Measurements from ENCODE around the gene CFHR3.
"Not testable (repeated sequence)": the region's sequence is repeated elsewhere in the genome, so short reads cannot be mapped to it uniquely, and the experiment has no call there.

The CFHR3 gene

DNA sequence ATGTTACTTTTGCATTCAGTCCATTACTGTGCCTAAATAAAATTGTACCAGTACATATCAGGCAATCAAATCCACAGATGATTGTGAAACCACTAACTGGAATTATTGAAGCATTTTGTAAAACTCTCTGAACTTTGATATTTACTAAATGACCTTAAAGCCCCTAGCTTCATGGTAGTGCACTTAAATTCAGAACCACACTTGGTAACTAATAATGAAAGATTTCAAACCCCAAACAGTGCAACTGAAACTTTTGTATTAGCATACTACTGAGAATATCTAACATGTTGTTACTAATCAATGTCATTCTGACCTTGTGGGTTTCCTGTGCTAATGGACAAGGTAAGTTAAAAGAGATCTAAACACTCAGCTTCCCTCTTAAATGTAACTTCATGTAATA lies at the start of gene CFHR3:
CFHR3 (plus strand) TSS at position 238 of the 400 bp plus-strand sequence; CDS start at position 285, 47 bp downstream.
- no peak for DNase-seq (ENCODE audit: low read depth in 2 of 2)

DNA sequence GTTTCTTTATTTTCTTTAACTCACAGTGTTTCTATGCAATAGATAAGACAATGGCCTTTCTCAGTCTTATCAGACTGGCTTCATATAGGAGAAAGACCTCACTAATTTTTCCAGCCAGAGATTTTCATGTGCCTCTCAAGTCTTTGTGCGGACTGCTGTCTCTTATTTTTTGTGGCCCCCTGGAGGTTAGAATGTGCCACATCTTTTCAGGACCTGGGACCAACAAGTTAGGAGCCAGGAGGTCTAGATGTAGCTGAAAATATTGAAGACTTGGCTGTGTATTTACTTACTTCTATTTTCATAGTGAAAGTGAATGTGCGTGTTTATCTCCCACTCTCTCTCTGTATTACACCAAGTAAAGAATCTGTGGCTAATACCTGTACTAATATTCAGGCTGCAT lies 42.1 kb upstream of the CFHR3 start:
- DNase-seq (ENCODE audit: low read depth in 2 of 2): no peak

DNA sequence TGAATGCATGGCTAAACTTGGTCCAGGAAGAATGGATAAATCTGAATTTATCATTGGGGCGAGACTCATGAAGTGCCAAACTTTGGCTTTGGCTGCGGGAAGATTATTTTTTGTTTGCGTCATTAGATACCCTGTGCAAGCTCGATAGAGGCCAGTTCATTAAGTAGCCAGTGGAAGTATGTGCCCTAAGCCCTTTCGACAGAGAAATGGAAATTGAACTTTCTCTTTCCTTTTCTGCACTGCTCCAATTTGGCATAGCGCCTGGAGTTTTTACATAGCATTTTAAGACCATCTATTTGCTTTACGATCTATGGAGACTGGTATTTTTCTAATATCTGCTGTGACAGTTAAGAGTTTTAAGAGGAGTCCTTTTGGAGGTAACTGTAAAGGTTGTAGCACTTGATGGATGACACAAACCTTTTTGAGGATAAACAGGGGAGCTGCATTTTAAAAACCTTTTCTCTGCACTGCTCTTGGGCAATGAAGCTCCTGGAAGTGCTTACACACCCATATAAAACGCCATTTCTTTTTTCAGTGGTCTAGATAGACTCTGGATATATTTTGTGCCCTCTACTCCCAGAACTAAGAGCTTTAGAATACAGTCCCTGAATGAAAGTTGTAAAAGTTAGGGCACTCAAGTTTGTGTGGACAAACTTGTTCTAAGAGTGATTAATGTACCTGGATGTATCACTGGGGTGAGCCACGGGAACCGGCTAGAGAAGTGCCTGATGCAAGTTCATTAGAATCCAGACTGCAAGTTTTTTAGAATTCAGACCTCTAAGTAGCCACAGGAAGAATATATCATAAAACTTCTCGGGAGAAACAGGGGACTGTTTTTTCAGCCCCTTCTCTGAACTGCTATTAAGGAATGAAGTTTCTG lies 41.3 kb upstream of the CFHR3 start:
- no peak for DNase-seq (ENCODE audit: low read depth in 2 of 2)

DNA sequence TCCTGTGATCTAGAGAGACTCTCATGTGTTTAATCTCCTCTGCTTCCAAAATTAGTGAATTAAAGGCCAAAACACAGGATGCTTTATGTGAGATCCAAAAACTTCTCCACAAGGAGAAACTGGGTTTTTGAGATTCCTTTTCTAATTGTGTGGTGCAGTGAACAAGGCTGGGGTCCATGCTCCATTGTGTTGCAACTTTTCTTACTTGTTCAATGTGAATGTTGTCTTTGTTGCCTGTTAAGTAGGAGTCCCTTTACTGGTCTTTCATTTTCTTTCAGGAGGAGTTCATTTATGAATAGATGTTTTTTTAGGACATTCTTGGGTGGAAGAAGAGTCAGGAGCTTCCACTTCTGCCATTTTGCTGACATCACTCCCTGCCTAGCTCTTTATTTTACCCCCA lies 40.6 kb upstream of the CFHR3 start:
- no peak for DNase-seq (ENCODE audit: low read depth in 2 of 2)

DNA sequence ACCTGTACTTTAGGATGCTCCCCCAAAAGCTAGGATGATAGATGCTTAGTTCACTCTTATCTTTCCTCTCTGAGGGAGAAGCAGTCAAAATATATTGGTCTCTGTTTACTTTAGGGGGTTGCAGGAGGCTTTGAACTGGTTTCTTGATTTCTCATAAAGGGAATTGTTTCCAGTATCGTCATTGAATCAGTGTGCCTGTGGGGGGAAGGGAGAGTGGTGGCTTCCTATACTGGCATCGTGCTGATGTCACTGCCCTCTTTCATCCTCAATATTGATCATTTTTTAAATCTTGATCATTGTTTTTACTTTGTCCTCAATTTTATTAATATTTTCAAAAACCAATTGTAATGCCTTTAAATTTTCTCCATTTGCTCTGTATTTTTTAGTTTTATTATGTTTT lies 40.2 kb upstream of the CFHR3 start:
- no peak for DNase-seq (ENCODE audit: low read depth in 2 of 2)

DNA sequence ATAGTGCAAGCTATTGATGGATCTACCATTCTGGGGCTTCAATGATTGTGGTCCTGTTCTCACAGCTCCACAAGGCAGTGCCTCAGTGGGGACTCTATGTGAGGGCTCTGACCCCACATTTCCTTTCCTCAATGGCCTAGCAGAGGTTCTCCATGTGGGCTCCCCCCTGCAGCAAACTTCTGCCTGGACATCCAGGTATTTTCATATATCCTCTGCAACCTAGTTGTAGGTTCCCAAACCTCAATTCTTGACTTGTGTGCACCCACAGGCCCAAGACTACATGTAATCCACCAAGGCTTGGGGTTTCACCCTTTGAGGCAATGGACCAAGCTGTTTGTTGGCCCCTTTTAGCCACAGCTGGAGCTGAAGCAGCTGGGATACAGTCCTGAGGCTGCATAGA lies 35.9 kb upstream of the CFHR3 start:
- DNase-seq (ENCODE audit: low read depth in 2 of 2): no peak

DNA sequence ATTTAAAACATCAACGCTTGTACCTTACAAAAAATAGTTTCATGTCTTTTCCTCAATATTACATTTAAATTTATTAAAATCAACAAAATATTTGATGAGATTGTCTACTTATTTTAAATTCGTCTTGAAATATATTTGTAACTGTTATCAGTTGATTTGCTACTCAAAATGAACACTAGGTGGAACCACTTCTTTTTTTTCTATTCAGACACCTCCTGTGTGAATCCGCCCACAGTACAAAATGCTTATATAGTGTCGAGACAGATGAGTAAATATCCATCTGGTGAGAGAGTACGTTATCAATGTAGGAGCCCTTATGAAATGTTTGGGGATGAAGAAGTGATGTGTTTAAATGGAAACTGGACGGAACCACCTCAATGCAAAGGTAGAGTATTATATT lies 31.4 kb upstream of the CFHR3 start:
- not testable (repeated sequence) for DNase-seq (ENCODE audit: low read depth in 2 of 2)

DNA sequence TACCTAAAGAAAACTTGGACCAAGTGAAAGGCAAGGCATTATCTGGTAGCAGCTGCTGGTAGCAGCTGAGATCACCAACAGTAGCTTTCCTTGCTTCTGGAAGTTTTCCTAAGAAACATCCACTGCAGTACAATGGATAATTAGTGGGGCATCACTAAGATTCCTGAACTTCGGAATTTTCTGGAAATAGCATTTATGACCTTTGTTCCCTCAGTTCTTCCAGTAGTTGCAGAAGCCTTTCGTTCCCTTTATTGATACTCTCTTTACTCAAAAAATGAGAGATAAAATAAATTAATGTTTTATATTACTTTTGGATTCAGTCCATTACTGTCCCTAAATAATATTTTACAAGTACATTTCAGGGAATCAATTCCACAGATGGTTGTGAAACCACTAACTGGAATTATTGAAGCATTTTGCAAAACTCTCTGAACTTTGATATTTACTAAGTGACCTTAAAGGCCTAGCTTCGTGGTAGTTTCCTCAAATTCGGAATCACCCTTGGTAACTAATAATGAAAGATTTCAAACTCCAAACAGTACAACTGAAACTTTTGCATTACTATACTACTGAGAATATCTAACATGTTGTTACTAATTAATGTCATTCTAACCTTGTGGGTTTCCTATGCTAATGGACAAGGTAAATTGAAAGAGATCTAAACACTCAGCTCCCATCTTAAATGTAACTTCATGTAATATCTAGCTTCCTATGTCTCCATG lies 9.5 kb upstream of the CFHR3 start:
- DNase-seq (ENCODE audit: low read depth in 2 of 2): not testable (repeated sequence)

DNA sequence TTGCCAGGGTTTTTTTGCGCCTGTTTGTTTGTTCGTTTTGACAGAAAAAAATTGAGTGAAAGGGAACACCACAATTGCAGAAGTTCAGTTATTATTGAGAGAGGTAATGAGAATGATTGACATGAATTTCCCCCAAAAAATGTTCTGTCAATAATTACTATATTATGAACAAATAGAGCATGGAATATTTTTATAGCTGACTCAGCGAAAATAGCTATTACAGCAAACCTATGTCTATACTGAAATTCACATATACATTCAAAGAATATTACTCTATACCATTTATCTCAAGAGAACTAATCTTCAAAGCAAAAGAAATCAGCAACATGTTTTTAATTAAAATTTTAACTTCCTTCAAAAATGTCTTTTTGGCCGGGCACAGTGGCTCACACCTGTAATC lies 4.8 kb upstream of the CFHR3 start:
- DNase-seq (ENCODE audit: low read depth in 2 of 2): not testable (repeated sequence)

DNA sequence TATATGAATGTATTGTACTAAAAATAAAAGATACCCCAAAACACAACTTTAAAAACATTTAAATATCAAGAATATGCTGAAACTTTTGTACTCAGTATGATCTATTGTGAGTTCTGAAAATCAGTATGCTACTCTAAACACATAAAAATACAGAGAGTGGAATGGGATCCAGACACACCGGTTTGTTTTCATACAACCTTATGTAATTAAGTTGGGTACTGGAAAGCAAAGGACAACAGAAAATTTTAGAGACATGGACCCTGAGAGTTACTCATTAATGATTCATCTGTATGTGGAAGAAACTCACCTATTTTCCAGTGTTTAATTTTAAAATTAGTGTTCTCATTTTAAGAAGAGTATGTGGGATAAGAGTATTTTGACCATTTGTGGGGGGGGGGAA lies 927 bp upstream of the CFHR3 start:
- no peak for DNase-seq (ENCODE audit: low read depth in 2 of 2)

DNA sequence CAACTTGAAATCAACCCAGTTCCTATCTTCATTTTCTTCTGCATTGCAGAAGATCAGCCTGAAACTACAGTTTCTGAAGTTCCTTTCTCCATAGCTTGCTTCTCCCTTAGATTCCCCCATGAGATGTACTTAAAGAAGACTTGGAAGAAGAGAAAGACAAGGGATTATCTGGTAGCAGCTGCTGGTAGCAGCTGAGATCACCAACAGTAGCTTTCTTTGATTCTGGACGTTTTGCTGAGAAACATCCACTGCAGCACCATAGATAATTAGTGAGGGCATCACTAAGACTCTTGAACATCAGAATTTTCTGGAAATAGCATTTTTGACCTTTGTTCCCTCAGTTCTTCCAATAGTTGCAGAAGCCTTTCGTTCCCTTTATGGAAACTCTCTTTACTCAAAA lies 465 bp upstream of the CFHR3 start:
- DNase-seq (ENCODE audit: low read depth in 2 of 2): no peak

DNA sequence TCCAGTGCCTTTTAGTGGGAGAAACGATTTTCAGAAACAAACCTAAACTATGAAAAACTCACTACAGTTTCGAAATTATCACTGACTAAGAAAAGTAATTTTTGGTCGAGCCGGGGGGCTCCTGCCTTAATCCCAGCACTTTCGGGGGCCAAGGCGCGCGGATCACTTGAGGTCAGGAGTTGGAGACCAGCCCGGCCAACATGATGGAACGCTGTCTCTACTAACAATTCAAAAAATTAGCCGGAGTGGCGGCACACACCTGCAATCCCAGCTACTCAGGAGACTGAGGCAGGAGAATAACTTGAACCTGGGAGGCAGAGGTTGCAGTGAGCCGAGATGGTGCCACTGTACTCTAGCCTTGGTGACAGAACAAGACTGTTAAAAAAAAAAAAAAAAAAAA lies 3.0 kb downstream of the CFHR3 start:
- DNase-seq (ENCODE audit: low read depth in 2 of 2): no peak

DNA sequence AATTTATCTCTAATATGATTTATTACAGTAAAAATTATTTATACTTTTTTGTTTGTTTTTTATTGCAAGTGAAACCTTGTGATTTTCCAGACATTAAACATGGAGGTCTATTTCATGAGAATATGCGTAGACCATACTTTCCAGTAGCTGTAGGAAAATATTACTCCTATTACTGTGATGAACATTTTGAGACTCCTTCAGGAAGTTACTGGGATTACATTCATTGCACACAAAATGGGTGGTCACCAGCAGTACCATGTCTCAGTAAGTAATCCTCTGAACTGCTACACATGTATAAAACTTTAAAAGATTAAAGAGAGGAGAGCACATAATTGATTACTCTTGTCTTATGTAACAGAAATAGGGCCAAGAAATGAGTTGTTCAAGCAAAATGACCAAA lies 4.5 kb downstream of the CFHR3 start:
- no peak for DNase-seq (ENCODE audit: low read depth in 2 of 2)

DNA sequence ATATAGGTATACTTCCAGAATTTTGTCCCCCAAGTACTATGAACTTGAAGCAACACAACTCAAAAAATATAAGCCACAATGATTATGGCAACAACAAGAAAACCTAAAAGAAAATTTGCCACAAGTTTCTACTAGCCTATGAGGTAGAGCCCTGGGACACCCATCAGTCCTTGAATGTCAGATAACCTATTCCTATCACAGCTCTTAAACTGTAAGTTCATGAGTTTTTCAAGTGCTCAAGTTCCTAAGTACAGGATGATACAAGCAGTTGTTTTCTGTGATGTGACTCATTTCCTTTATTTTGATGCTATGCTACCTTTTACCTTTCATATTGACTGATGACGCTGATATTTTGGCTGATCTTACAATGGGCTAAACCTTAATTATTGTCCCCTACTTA lies 16.6 kb downstream of the CFHR3 start:
- not testable (repeated sequence) for DNase-seq (ENCODE audit: low read depth in 2 of 2)

DNA sequence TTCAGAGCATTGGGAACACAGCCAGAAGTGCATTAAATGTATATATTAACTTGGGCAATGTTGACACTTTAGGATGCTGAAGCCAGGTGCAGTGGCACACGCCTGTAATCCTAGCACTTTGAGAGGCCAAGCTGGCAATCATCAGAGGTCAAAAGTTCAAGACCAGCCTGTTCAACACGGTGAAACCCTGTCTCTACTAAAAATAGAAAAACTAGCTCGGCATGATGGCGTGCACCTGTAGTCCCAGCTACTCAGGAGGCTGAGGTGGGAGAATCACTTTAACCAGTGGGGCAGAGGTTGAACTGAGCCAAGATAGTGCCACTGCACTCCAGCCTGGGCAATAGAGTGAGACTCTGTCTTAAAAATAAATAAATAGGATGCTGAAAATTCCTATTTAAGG lies 19.5 kb downstream of the CFHR3 start:
- not testable (repeated sequence) for DNase-seq (ENCODE audit: low read depth in 2 of 2)

DNA sequence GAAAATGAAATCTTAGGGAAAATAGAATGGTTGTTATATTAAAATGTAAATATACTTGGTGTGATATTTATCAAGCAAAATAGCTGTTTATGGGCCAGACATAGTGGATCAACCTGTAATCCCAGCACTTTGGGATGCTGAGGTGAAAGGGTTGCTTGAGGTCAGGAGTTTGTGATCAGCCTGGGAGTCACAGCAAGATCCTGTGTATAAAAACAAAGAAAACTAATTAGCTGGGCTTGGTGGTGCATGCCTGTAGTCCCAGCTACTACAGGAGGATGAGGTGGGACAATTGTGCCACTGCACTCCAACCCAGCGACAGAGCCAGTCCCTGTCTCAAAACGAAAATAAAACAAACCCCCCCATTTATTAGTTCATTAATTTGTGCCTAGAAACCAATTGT lies 23.3 kb downstream of the CFHR3 start:
- DNase-seq (ENCODE audit: low read depth in 2 of 2): no peak

DNA sequence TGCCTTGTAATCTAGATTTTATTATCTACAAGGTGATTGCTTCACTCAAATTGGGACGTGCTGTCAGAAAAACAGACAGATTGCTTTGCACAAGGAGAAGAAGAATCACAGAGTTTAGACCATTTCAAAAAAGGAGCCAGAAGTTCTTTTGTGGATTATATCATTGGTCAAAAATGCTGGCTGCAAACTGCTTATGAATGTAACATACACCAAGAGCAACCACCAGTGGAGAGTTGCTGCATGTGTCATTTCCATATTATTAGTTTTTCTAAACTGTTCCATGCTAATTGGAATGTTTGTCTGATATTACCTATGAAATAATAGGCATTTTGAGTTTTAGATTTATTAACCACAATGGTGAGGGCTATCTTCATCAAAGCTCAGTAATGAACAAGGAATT lies 27.3 kb downstream of the CFHR3 start:
- not testable (repeated sequence) for DNase-seq (ENCODE audit: low read depth in 2 of 2)

DNA sequence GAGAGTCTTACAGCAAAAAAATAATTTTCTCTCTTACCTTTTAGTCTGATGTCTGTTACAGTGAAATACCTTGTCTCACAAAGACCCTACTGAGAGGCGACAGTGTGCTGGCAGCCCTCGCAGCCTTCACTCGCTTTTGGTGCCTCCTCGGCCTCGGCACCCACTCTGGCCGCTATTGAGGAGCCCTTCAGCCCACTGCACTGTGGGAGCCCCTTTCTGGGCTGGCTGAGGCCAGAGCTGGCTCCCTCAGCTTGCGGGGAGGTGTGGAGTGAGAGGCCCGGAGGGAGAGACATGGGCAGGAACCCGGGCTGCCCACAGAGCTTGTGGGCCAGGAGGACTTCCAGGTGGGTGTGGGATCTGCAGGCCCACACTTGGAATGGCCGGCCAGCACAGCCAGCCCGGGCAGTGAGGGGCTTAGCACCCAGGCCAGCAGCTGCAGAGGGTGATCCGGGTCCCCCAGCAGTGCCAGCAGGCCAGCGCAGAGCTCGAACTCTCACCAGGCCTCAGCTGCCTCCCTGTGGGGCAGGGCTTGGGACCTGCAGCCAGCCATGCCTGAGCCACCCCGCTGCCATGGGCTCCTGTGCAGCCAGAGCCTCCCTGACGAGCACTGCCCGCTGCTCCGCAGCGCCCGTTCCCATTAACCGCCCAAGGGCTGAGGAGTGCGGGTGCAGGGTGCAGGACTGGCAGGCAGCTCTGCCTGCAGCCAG lies 34.0 kb downstream of the CFHR3 start:
- no peak for DNase-seq (ENCODE audit: low read depth in 2 of 2)

DNA sequence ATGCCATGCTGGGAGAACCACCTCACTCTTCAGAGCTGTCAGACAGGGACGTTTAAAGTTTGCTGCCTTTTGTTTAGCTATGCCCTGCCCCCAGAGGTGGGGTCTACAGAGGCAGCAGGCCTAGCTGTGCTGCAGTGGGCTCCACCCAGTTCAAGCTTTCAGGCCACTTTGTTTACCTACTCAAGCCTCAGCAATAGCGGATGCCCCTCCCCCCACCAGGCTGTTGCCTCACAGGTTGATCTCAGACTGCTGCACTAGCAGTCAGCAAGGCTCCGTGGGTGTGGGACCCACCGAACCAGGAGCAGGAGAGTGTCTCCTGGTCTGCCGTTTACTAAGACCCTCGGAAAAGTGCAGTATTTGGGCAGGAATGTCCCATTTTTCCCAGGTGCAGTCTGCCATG lies 42.8 kb downstream of the CFHR3 start:
- not testable (repeated sequence) for DNase-seq (ENCODE audit: low read depth in 2 of 2)

DNA sequence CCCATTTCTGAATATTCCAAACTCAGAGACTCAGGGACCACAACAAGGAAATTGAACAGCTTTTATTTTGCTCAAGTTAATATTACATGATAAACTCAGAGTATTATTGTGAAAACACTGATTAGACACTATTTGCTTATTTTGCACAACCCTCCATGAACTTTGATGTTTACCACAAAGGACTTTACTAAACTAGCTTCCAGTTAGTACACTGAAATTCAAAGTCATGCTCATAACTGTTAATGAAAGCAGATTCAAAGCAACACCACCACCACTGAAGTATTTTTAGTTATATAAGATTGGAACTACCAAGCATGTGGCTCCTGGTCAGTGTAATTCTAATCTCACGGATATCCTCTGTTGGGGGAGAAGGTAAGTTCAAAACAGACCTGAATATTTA lies 44.9 kb downstream of the CFHR3 start, which contains the start of gene CFHR1:
CFHR1 (plus strand) TSS at position 201 of the 400 bp plus-strand sequence; CDS start at position 315, 114 bp downstream.
- not testable (repeated sequence) for DNase-seq (ENCODE audit: low read depth in 2 of 2)

DNA sequence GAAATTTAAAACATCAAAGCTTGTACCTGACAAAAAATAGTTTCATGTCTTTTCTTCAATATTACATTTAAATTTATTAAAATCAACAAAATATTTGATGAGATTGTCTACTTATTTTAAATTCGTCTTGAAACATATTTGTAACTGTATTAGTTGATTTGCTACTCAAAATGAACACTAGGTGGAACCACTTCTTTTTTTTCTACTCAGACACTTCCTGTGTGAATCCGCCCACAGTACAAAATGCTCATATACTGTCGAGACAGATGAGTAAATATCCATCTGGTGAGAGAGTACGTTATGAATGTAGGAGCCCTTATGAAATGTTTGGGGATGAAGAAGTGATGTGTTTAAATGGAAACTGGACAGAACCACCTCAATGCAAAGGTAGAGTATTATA lies 53.2 kb downstream of the CFHR3 start:
- DNase-seq (ENCODE audit: low read depth in 2 of 2): not testable (repeated sequence)
